Activated naive CD8-positive, alpha-beta T cell treated with anti-CD3 and anti-CD28 coated beads for 36 hours (primary cell): ENCODE measurements around the gene TRDN. TPM values are rescaled to one million over a fixed set of nuclear protein-coding genes. Genes with fewer than 3 reads are reported as not detected.

Experiments used
- total RNA-seq, 2 experiments: library from RNA; stranded (reverse); gene quantifications; one replicate each; pipeline ENCODE4 v1.2.3, GENCODE V29; 2021

TRDN gene
- total RNA-seq, 2 experiments from 2014 or later: not detected

Other genes with a start within 250 kb of the TRDN start
- not detected for gene NKAIN2, start 166.9 kb upstream of the TRDN start, total RNA-seq